ENCODE data around the gene MRGPRD. TPM values are rescaled to one million over a fixed set of nuclear protein-coding genes. Genes with fewer than 3 reads are reported as not detected.

Gene MRGPRD
- total and polyA plus RNA-seq, 10 of the 15 experiments (the other 5 are each of a cell fraction or from before 2014, with no cell fraction given): not detected

DNA sequence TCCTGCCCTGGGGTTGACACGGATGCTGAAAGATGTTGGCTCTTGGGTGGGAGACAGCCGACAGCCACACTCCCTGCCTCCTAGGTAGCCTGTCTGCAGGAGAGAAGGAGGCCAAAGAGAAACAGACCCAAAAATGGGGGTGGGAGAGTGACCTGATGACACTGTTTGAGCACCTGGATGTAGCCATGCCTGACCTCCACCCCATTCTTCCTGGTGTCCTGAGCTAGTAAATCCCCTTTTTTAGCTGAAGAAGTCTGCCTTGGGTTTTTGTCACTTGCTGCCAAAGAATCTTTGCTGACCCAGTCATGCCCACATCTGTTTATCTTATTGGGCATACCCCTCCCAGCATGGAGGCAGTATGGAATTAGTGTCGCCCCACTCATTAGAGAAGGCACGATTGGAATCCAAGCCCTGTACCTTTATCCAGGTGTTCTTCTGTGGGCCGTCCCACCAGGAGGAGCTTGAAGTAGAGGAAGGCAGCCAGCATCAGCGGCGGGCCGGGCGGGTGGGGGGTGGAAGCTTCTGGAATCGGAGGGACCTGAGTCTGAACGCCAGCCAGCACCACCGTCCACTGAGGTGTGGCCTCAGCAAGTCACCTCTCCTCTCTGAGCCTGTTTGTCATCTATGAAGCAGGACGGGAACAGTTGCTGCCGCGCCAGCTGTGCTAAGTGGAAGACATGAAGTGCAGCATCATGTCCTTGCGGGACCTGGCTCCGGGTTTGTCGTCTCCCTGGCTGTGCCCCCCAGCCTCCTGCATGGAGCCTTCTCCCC, 39.3 kb downstream of the MRGPRD start (continued):
- TF ChIP-seq IRF5 (IDR thresholded peaks at IDR 0.05; ENCODE audit: borderline replicate concordance): no peak
- TF ChIP-seq, protein P1, sequence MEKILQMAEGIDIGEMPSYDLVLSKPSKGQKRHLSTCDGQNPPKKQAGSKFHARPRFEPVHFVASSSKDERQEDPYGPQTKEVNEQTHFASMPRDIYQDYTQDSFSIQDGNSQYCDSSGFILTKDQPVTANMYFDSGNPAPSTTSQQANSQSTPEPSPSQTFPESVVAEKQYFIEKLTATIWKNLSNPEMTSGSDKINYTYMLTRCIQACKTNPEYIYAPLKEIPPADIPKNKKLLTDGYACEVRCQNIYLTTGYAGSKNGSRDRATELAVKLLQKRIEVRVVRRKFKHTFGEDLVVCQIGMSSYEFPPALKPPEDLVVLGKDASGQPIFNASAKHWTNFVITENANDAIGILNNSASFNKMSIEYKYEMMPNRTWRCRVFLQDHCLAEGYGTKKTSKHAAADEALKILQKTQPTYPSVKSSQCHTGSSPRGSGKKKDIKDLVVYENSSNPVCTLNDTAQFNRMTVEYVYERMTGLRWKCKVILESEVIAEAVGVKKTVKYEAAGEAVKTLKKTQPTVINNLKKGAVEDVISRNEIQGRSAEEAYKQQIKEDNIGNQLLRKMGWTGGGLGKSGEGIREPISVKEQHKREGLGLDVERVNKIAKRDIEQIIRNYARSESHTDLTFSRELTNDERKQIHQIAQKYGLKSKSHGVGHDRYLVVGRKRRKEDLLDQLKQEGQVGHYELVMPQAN (conservative IDR thresholded peaks at IDR 0.05): no peak

GRCh38 chr11:68940651-68941323, 40.0 kb downstream of the MRGPRD start:
- Histone ChIP-seq H3K4me2 (ENCODE audit: control insufficient read depth, insufficient read depth) (no peak overlapping the region), H2AFZ (ENCODE audit: control insufficient read depth, low read depth, low read length) (no peak overlapping the region), H3K9ac (ENCODE audit: control insufficient read depth, insufficient read depth, low read length) (no peak overlapping the region), H3K4me1 (ENCODE audit: control insufficient read depth, insufficient read depth, low read length) (no peaks in the 10 kb centered on the region; the same call in 1 of the 2 replicates), H3K36me3 (ENCODE audit: control insufficient read depth in 2 of 2, insufficient read depth in 2 of 2, low read length in 1 of 2) (peaks cover 2 to 16% of the 10 kb centered on the region in 2 experiments; a peak in 3 of 4 replicates), H3K9me3 (replicated peaks; ENCODE audit: control insufficient read depth, insufficient read depth, low read length) (no peaks in the 10 kb centered on the region), H4K20me1 (ENCODE audit: control insufficient read depth, insufficient read depth) (no peaks in the 10 kb centered on the region), H3K4me3 (no peak overlapping the region), H3K27ac (ENCODE audit: control insufficient read depth, insufficient read depth) (no peak overlapping the region), H3K79me2 (ENCODE audit: control insufficient read depth, insufficient read depth, low read length) (no peaks in the 10 kb centered on the region), H3K27me3 (replicated peaks in 1 of 2; ENCODE audit: control insufficient read depth in 2 of 2, insufficient read depth in 2 of 2, low read length in 1 of 2) (no peaks in the 10 kb centered on the region)
- ATAC-seq (no peak), FAIRE-seq (no peak), DNase-seq (ENCODE audit: low read depth, low spot score) (no peak)
- RAD21 ChIA-PET (ENCODE audit: unreplicated experiment): no interaction called here
- SMC1A ChIA-PET (ENCODE audit: uncharacterized antibody, unreplicated experiment): no interaction called here
- intact Hi-C loops (cut with micrococcal nuclease; ENCODE audit: unreplicated experiment): no loop called here
- CTCF ChIA-PET: no interaction called here
- POLR2A ChIA-PET: no interaction called here
- WGBS (ENCODE audit: insufficient coverage, insufficient replicate concordance, low lambda C conversion rate, missing lambda C conversion rate): 95% methylated on average over 20 of the region's 20 CpGs
- in situ Hi-C loops (cut with MboI): no loop called here
- BruUV-seq (replicated peaks): no TSS peak
- no peak for TF ChIP-seq BHLHE40 (IDR thresholded peaks at IDR 0.05; ENCODE audit: borderline replicate concordance in 1 of 2, low read depth in 2 of 2, low read length in 1 of 2)
- TF ChIP-seq HDAC6 (IDR thresholded peaks at IDR 0.05; ENCODE audit: unreplicated experiment): no peak
- TF ChIP-seq CBX5 (IDR thresholded peaks at IDR 0.05; ENCODE audit: low read depth): no peak
- TF ChIP-seq ASH2L (IDR thresholded peaks at IDR 0.05; ENCODE audit: borderline replicate concordance, low read depth): no peak
- TF ChIP-seq BRCA1 (IDR thresholded peaks at IDR 0.05; ENCODE audit: low read depth, low read length): no peak
- no peak for TF ChIP-seq RCOR1 (conservative IDR thresholded peaks at IDR 0.05; ENCODE audit: low read depth, low read length)
- TF ChIP-seq CBFB (IDR thresholded peaks at IDR 0.05; ENCODE audit: low read depth): no peak
- no peak for TF ChIP-seq BACH1 (IDR thresholded peaks at IDR 0.05; ENCODE audit: borderline replicate concordance)
- TF ChIP-seq ZNF384 (IDR thresholded peaks at IDR 0.05; ENCODE audit: borderline replicate concordance, low read depth, low read length): no peak
- no peak for TF ChIP-seq IRF4 (IDR thresholded peaks at IDR 0.05; ENCODE audit: low read depth, low read length)
- TF ChIP-seq, protein P2, sequence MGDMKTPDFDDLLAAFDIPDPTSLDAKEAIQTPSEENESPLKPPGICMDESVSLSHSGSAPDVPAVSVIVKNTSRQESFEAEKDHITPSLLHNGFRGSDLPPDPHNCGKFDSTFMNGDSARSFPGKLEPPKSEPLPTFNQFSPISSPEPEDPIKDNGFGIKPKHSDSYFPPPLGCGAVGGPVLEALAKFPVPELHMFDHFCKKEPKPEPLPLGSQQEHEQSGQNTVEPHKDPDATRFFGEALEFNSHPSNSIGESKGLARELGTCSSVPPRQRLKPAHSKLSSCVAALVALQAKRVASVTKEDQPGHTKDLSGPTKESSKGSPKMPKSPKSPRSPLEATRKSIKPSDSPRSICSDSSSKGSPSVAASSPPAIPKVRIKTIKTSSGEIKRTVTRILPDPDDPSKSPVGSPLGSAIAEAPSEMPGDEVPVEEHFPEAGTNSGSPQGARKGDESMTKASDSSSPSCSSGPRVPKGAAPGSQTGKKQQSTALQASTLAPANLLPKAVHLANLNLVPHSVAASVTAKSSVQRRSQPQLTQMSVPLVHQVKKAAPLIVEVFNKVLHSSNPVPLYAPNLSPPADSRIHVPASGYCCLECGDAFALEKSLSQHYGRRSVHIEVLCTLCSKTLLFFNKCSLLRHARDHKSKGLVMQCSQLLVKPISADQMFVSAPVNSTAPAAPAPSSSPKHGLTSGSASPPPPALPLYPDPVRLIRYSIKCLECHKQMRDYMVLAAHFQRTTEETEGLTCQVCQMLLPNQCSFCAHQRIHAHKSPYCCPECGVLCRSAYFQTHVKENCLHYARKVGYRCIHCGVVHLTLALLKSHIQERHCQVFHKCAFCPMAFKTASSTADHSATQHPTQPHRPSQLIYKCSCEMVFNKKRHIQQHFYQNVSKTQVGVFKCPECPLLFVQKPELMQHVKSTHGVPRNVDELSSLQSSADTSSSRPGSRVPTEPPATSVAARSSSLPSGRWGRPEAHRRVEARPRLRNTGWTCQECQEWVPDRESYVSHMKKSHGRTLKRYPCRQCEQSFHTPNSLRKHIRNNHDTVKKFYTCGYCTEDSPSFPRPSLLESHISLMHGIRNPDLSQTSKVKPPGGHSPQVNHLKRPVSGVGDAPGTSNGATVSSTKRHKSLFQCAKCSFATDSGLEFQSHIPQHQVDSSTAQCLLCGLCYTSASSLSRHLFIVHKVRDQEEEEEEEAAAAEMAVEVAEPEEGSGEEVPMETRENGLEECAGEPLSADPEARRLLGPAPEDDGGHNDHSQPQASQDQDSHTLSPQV (IDR thresholded peaks at IDR 0.05): no peak

All from GM12878 (cell line).